ENCODE data around the gene ASB6.

ASB6 gene

DNA sequence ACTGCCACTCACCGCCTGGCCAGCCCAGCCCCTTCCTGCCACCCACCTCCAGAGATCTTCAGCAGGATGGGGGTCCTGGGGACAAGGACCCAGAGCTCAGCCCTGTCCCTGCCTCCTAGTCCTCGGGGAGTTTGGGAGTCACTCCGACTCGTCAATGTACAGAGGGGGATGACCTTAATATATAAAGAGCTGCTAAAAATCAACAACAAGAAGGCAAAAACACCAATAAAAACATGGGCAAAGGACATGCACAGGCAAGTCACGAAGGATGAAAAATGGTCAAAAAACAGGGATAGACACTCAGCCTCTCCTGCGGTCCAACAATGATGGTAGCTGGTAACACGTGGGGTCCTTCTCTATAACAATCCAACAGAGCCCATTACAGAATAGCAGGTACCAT is 4.7 kb upstream of the ASB6 start:
- TF ChIP-seq, protein P1, sequence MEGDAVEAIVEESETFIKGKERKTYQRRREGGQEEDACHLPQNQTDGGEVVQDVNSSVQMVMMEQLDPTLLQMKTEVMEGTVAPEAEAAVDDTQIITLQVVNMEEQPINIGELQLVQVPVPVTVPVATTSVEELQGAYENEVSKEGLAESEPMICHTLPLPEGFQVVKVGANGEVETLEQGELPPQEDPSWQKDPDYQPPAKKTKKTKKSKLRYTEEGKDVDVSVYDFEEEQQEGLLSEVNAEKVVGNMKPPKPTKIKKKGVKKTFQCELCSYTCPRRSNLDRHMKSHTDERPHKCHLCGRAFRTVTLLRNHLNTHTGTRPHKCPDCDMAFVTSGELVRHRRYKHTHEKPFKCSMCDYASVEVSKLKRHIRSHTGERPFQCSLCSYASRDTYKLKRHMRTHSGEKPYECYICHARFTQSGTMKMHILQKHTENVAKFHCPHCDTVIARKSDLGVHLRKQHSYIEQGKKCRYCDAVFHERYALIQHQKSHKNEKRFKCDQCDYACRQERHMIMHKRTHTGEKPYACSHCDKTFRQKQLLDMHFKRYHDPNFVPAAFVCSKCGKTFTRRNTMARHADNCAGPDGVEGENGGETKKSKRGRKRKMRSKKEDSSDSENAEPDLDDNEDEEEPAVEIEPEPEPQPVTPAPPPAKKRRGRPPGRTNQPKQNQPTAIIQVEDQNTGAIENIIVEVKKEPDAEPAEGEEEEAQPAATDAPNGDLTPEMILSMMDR (IDR thresholded peaks at IDR 0.05; ENCODE audit: borderline replicate concordance, control extremely low read depth, extremely low read depth, insufficient read depth, missing control alignments), result no peak
- no peak for DNase-seq (ENCODE audit: low spot score)
- in situ Hi-C loops (cut with MboI; ENCODE audit: low sequenced_read_pairs, unreplicated experiment), result loop anchor here (10.0 kb wide), 1 partner anchor 138 kb away; no protein-coding TSS in a partner anchor

DNA sequence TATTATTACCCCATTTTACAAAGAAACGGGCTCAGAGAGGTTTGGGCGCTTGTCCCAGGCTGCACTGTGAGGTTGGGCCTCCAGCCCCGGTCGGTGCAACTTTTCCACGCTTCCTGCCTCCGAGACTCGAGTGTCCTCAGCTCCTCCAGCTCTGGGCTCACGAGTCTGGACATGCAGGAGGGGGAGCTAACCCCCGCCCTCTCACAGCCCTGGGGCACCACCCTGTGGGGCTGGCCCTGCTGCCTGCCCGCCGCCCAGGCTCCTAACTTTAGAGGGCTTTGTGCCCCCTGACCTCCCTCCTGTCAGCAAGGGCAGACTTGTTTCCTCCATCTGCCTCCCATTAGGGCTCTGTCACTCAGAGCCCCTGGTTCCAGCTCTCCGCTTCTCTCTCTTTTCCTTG is 4.3 kb upstream of the ASB6 start:
- DNase-seq (ENCODE audit: low spot score), result no peak
- TF ChIP-seq, protein P1 (IDR thresholded peaks at IDR 0.05; ENCODE audit: borderline replicate concordance, control extremely low read depth, extremely low read depth, insufficient read depth, missing control alignments), result no peak
- in situ Hi-C loops (cut with MboI; ENCODE audit: low sequenced_read_pairs, unreplicated experiment), result loop anchor here (10.0 kb wide), 1 partner anchor 139 kb away; no protein-coding TSS in a partner anchor

DNA sequence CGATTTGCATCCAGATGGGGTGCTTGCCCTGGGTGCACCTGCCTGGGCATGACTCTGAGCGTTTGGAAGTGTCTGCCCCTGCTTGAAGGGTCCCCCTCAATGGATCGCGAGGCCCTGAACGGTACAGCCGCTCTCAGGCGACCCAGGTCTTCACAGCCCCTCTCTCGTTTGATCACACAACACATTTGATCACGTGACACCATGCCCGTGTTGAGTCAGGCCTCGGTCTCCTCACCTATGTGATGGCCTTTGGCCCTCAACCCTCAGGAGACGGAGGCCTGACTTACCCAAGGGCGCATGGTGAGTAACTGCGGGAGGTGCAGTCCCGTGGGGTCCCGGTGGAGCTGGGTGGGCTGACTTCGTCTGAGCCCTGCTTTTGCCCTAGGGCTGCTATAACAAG is 3.0 kb upstream of the ASB6 start:
- in situ Hi-C loops (cut with MboI; ENCODE audit: low sequenced_read_pairs, unreplicated experiment), result loop anchor here (10.0 kb wide), 1 partner anchor 140 kb away; no protein-coding TSS in a partner anchor

DNA sequence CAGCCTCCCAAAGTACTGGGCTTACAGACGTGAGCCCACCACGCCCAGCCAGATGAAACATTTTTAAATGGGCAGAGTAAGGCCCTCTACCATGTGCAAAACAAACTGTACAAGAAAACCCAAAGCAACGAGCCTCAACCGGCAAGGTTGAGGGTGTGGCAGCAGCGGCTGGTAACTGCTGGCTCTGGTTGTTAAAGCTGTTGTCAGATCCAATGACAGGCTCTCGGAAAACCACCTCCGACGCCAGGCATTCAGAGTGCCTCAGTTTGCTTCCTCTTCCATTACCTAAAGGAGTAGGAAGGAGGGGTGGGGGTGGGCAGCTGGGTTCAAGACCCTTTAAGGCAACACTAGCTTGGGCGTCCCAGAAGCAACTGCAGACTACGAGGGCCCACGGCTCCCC is 2.4 kb upstream of the ASB6 start:
- in situ Hi-C loops (cut with MboI; ENCODE audit: low sequenced_read_pairs, unreplicated experiment), result loop anchor here (10.0 kb wide), 1 partner anchor 140 kb away; no protein-coding TSS in a partner anchor
- DNase-seq (ENCODE audit: low spot score), result no peak
- TF ChIP-seq, protein P1 (IDR thresholded peaks at IDR 0.05; ENCODE audit: borderline replicate concordance, control extremely low read depth, extremely low read depth, insufficient read depth, missing control alignments), result no peak

More for the DNA sequence above, 3.0 kb upstream of the ASB6 start:
- TF ChIP-seq, protein P1 (IDR thresholded peaks at IDR 0.05; ENCODE audit: borderline replicate concordance, control extremely low read depth, extremely low read depth, insufficient read depth, missing control alignments), result no peak
- DNase-seq (ENCODE audit: low spot score), result no peak

DNA sequence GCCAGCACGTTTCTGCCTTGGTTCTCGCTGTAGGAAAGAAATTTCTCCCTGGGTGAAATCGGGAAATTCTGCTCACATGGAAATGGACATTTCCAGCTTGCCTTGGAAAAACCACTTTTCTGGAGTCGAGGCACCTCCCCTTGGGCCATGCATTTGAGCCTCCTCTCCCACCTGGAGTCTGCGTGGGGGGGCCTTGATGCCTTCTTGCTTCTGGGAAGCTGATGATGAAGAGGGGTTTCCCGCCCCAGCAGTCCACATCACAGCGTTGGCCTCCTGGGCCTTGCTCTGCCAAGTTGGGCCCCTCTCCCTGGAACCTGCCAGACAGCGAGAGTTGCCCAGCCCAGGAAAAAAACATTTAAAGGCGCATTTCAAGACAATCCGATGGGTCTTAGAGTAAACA is 1.8 kb upstream of the ASB6 start:
- DNase-seq (ENCODE audit: low spot score), result no peak
- TF ChIP-seq, protein P1 (IDR thresholded peaks at IDR 0.05; ENCODE audit: borderline replicate concordance, control extremely low read depth, extremely low read depth, insufficient read depth, missing control alignments), result no peak
- in situ Hi-C loops (cut with MboI; ENCODE audit: low sequenced_read_pairs, unreplicated experiment), result loop anchor here (10.0 kb wide), 1 partner anchor 141 kb away; no protein-coding TSS in a partner anchor

DNA sequence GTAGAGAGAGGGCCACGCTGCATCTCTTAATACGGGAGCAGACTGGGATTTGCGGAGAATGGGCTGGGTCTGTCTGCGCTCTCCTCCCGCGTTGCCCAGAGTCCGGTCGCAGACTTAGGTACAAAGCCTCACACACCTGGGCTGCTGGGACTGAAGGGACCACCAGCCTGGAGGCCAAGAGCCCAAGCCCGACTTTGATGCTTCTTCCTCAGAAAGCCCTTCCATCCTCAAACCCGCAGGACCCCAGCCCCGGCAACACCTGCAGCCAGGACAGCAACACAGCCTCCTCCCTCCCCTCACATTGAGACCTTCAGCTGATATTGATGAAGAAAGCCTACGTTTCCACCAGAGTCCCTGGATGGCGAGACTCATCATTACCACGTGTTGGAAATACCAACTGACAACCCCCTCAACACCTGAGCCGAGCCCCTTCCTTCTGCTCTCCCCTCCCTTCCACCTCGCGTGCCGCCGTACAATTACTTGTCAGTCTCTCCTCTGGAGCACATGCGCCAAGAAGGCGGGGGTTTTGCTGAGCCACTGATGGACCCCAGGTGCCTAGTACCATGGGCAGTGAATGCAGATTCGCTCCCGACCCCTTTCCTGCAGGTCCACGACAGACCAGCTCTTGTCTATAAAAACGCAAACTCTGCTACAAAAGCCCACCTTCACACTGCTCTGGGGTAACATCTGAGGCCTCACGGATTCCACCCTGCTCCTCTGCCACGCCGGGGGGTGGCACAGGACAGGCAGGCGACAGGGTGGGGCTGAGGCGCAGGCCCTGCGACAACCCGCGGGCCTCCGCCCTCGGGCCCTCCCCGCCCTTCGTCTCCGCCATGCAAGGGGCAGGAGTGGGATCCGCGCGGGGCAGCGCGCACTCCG is 841 bp downstream of the ASB6 start:
- peak; percentile 55 for DNase-seq (ENCODE audit: low spot score)
- TF ChIP-seq, protein P1 (IDR thresholded peaks at IDR 0.05; ENCODE audit: borderline replicate concordance, control extremely low read depth, extremely low read depth, insufficient read depth, missing control alignments), result no peak
- in situ Hi-C loops (cut with MboI; ENCODE audit: low sequenced_read_pairs, unreplicated experiment), result loop anchor here (10.0 kb wide), 1 partner anchor 144 kb away; no protein-coding TSS in a partner anchor

Data from GM13976 (cell line).